A549 treated with CORT108297 at 1 μM for 4 hours (cell line): ENCODE data around the gene SAXO1. TPM values are rescaled to one million over a fixed set of nuclear protein-coding genes. Genes with fewer than 3 reads are reported as not detected.

ENCODE experiments used
- total RNA-seq: library from RNA; stranded (reverse); fragments of 200-300 nt; extraction: Qiagen RNA extraction; gene quantifications from 5 replicates; pipeline ENCODE4 v1.2.3, GENCODE V29; 2022

Gene SAXO1, protein sequence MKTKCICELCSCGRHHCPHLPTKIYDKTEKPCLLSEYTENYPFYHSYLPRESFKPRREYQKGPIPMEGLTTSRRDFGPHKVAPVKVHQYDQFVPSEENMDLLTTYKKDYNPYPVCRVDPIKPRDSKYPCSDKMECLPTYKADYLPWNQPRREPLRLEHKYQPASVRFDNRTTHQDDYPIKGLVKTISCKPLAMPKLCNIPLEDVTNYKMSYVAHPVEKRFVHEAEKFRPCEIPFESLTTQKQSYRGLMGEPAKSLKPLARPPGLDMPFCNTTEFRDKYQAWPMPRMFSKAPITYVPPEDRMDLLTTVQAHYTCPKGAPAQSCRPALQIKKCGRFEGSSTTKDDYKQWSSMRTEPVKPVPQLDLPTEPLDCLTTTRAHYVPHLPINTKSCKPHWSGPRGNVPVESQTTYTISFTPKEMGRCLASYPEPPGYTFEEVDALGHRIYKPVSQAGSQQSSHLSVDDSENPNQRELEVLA
- not detected in 5 replicates for total RNA-seq

DNA sequence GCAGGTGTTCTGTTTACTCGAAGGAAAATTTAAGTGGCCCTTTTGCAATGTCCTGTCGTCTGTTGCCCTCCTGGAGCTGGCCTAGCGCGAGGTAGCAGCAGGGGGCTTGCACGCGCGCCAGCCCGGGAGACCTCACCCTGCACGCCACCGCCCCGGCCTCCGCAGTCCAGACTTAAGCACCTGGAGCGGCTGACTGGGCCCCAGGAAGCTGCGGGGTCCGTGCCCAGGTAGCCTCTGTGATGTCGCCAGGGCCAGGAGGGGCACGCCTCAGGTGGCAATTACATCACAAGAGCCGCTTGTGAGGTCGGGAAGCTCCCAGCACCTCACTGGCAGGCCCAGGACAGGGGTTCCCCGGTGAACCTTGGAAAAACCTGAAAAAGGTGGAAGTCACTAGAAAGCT is at the start of gene SAXO1:
Gene SAXO1, minus strand, starts transcription at position 195 of the 400 bp plus-strand sequence. CDS start 301 bp downstream, outside the sequence.

GRCh38 chr9:19048966-19049916 is 16.2 kb upstream of the SAXO1 start, which contains the start of gene RRAGA:
RRAGA (plus strand) TSS chr9:19049427; CDS start chr9:19049660, 233 bp downstream.

Other genes with a start within 250 kb of the SAXO1 start
- 106 to 131 TPM (median 129 TPM) in 5 replicates for gene RRAGA, start 16.2 kb upstream of the SAXO1 start, total RNA-seq
- gene HAUS6, start 69.7 kb upstream of the SAXO1 start, total RNA-seq = 21.6 to 33.5 TPM (median 23.1 TPM) in 5 replicates
- gene PLIN2, start 94.3 kb upstream of the SAXO1 start, total RNA-seq = 39.7 to 48.5 TPM (median 41.8 TPM) in 5 replicates
- gene DENND4C, start 197.5 kb upstream of the SAXO1 start, total RNA-seq = 14.4 to 21.5 TPM (median 16.4 TPM) in 5 replicates